Transverse colon (tissue), 4 donors: Measurements from ENCODE around the gene BRCA2.

ENCODE experiments used
- EP300 ChIP-seq: sonication (generic); formaldehyde crosslinking; IDR thresholded peaks from one replicate; pipeline ENCODE4 v1.6.1; 2017; ENCODE audit warnings: antibody characterized with exemption, low read depth
- POLR2A ChIP-seq: fragments of 450-650 bp; IDR thresholded peaks from one replicate; pipeline ENCODE4 v1.6.1; 2016; ENCODE audit warnings: antibody characterized with exemption, mild to moderate bottlenecking, moderate library complexity
- POLR2AphosphoS5 ChIP-seq, 3 donors: sonication (generic); formaldehyde crosslinking; IDR thresholded peaks; one replicate each; pipeline ENCODE4 v1.6.1; 2016; ENCODE audit warnings: antibody characterized with exemption in 3 of 3
- TF ChIP-seq, protein P1 (sequence below), 5 experiments: fragments of 200-600 bp in 3 of 5; fragments of 450-650 bp in 2 of 5; sonication (generic) in 3 of 5; IDR thresholded peaks; 1 replicate in 2 of 5; 2 replicates in 3 of 5; pipeline ENCODE4 v1.5.1; 2016 to 2017; ENCODE audit warnings: antibody characterized with exemption in 5 of 5, inconsistent platforms in 3 of 5, mild to moderate bottlenecking in 2 of 5, moderate library complexity in 1 of 5

DNA sequence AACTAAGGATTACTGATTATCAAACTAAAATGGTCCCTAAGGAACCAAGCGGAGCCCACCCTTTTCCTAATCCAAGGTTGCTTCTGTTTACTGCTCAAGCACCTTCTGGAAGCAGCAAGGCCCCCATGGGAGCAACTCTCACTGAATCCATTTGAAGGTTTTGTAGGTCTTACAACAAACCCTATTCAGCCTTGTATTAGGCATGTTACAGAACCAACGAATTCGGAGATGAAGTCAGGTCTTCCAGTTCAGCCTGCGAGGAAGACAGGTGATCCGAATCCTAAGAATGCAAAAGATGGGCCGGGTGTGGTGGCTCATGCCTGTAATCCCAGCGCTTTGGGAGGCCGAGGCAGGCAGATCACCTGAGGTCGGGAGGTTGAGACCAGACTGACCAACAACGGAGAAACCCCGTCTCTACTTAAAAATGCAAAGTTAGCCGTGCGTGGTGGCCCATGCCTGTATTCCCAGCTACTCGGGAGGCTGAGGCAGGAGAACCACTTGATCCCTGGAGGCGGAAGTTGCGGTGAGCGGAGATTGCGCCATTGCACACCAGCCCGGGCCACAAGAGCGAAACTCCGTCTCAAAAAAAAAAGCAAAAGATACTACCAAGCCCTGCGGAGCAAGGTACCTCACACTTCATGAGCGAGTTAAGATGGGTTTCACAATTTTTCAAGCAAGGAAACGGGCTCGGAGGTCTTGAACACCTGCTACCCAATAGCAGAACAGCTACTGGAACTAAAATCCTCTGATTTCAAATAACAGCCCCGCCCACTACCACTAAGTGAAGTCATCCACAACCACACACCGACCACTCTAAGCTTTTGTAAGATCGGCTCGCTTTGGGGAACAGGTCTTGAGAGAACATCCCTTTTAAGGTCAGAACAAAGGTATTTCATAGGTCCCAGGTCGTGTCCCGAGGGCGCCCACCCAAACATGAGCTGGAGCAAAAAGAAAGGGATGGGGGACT lies 754 bp upstream of the BRCA2 start:
- TF ChIP-seq, protein P1, sequence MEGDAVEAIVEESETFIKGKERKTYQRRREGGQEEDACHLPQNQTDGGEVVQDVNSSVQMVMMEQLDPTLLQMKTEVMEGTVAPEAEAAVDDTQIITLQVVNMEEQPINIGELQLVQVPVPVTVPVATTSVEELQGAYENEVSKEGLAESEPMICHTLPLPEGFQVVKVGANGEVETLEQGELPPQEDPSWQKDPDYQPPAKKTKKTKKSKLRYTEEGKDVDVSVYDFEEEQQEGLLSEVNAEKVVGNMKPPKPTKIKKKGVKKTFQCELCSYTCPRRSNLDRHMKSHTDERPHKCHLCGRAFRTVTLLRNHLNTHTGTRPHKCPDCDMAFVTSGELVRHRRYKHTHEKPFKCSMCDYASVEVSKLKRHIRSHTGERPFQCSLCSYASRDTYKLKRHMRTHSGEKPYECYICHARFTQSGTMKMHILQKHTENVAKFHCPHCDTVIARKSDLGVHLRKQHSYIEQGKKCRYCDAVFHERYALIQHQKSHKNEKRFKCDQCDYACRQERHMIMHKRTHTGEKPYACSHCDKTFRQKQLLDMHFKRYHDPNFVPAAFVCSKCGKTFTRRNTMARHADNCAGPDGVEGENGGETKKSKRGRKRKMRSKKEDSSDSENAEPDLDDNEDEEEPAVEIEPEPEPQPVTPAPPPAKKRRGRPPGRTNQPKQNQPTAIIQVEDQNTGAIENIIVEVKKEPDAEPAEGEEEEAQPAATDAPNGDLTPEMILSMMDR (IDR thresholded peaks at IDR 0.05) = no peak
- TF ChIP-seq POLR2A (no peak), EP300 (no peak), POLR2AphosphoS5 (IDR thresholded peaks at IDR 0.05) (no peak)
